GM12801 (cell line): ENCODE measurements around the gene PSMA4.

Experiments
- CTCF ChIP-seq: IDR thresholded peaks from one replicate; pipeline ENCODE4 v1.5.1; 2011; ENCODE audit warnings: control low read depth; ENCODE audit not compliant: insufficient read length; ENCODE audit errors: extremely low read depth

The PSMA4 gene

GRCh38 chr15:78540141-78540870, at the start of gene PSMA4:
Gene PSMA4 (plus strand): TSS chr15:78540444. CDS start chr15:78541928, 1,484 bp downstream.
- TF ChIP-seq CTCF: no peak

GRCh38 chr15:78492872-78493271, 47.4 kb upstream of the PSMA4 start:
- no peak for TF ChIP-seq CTCF

- TF ChIP-seq CTCF: no peak
These were observed 38.4 kb upstream of the PSMA4 start for GRCh38 chr15:78501857-78502256.

- no peak for TF ChIP-seq CTCF
These were observed 37.6 kb upstream of the PSMA4 start for GRCh38 chr15:78502641-78503040.

- no peak for TF ChIP-seq CTCF
These were observed 33.0 kb upstream of the PSMA4 start, which contains the start of gene HYKK for GRCh38 chr15:78506971-78507830. Gene HYKK (plus strand): TSS chr15:78507577. CDS start chr15:78513089, 5,512 bp downstream.

GRCh38 chr15:78507831-78508160, 32.4 kb upstream of the PSMA4 start:
- no peak for TF ChIP-seq CTCF

- no peak for TF ChIP-seq CTCF
These were observed 32.0 kb upstream of the PSMA4 start for GRCh38 chr15:78508272-78508671.
